Fibroblast of mammary gland (primary cell): Measurements from ENCODE around the gene CASR.

Source experiments
- DNase-seq: peaks from one replicate; pipeline ENCODE4 v3.0.0-alpha.2; 2010; ENCODE audit warnings: low read depth
- H3K4me3 ChIP-seq: 2 replicates; pipeline ENCODE4 v1.5.1; 2011; ENCODE audit warnings: low read depth, mild to moderate bottlenecking, low read length, moderate library complexity; ENCODE audit not compliant: control insufficient read depth
- CTCF ChIP-seq: conservative IDR thresholded peaks from 2 replicates; pipeline ENCODE4 v1.5.1; 2011; ENCODE audit warnings: low read depth, low read length, inconsistent platforms; ENCODE audit not compliant: control insufficient read depth, insufficient read depth

The CASR gene

GRCh38 chr3:122213650-122214049 is 30.2 kb downstream of the CASR start:
- TF ChIP-seq CTCF = no peak
- no peak for DNase-seq
- H3K4me3 ChIP-seq = no peak overlapping the region

GRCh38 chr3:122214711-122215110 is 31.2 kb downstream of the CASR start:
- no peak for DNase-seq
- no peak for TF ChIP-seq CTCF
- no peak overlapping the region for H3K4me3 ChIP-seq

GRCh38 chr3:122215592-122216298 is 32.3 kb downstream of the CASR start:
- no peak for DNase-seq
- H3K4me3 ChIP-seq = no peak overlapping the region
- no peak for TF ChIP-seq CTCF

GRCh38 chr3:122217901-122218300 is 34.4 kb downstream of the CASR start:
- no peak overlapping the region for H3K4me3 ChIP-seq
- TF ChIP-seq CTCF = no peak
- no peak for DNase-seq

GRCh38 chr3:122219242-122219872 is 35.9 kb downstream of the CASR start:
- no peak for TF ChIP-seq CTCF
- no peak for DNase-seq
- no peak overlapping the region for H3K4me3 ChIP-seq

- no peak for TF ChIP-seq CTCF
- DNase-seq = no peak
- H3K4me3 ChIP-seq = no peak overlapping the region
Measured at GRCh38 chr3:122227036-122227781, 43.7 kb downstream of the CASR start.
